Stimulated activated CD8-positive, alpha-beta memory T cell treated with anti-CD3 and anti-CD28 coated beads, Interleukin-4, amount 100 ng/mL, for 4 hours (primary cell): Measurements from ENCODE around the gene NARF.
A peak's percentile ranks its signal among the peaks of the same experiment; 100 is the strongest.
"Not testable (repeated sequence)": the region's sequence is repeated elsewhere in the genome, so short reads cannot be mapped to it uniquely, and the experiment has no call there.

Experiments used
- DNase-seq, 2 donors: peaks; one replicate each; pipeline ENCODE4 v3.0.0-alpha.2; 2020; ENCODE audit warnings: low read depth in 2 of 2, low spot score in 1 of 2

The NARF gene

GRCh38 chr17:82496529-82497434 is 38.2 kb downstream of the NARF start:
- peak; percentile 74 to 84 for DNase-seq

DNA sequence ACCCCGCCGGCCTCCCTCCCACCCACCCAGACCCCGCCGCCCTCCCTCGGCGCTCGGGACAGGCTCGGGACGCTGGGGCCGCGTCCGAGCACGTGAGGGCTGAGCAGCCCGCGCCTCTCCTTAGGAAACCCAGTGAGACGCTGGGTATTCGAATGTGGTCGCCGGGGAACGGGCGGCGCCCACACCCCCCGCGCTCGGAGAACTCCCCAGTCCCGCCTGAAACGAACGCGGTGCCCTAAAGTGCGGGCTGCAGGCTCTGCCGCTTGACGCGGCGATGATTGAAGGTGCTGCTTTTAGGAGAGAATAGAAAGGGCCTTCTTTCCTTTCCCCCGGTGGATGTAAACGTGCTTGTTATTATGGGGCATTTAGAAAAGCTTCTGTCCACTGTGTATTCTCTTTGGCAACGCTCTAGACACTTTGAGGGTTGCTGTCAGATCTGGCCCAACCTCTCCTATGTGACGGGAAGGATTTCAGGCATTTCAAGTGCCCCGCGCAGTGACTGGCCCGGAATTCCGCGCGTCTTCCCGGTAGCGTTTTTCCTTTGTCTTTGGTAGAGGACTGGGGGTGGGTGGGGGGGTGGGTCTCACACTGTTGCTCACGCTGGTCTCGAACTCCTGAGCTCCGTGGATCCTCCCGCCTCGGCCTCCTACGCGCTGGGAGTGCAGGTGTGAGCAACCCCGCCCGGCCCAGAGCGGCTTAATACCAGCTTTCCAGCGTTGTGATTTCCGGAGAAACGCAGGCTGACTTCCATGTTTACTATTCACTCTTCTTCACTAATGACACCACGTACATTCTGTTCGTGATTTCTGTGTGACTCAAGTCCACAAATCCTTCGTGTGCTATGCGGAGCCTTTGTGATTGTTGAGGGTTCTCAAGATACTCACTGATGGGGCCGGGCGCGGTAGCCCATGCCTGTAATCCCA is 39.2 kb downstream of the NARF start:
- no peak for DNase-seq

- DNase-seq = no peak
Observed at GRCh38 chr17:82502207-82502606, 43.7 kb downstream of the NARF start.

DNA sequence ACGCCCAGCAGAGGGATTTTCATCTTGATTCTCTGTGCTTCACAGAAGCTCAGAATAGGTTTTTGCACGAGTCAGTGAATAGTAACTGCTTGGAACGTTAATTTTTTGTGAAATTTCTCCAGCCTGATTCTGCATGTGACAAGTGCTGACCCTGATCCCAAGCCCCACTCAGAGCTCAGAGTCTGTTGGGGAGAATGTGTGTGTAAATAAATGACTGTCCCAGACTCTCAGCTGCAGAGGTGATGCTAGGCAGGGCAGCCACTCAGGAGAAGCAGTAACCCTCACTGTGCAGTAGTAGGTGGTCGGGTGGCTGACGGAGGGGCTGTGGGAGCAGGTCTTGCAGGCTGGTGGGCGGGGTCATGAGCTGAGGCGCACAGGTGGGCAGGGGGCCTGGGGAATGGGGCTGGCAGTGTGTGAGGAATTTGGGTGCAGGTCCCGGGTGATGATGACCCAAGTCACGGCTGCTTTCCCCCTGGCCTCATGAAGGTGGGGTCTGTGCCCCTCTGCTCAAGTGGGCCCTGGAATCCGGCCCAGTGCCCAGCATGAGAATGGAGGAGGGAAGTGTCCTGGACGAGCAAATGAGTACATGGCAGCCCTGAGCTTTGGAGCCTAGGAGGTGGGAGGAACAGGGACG is 44.7 kb downstream of the NARF start:
- no peak for DNase-seq

GRCh38 chr17:82503728-82504308 is 45.3 kb downstream of the NARF start:
- DNase-seq = no peak

GRCh38 chr17:82505296-82505695 is 46.8 kb downstream of the NARF start:
- DNase-seq = no peak

DNA sequence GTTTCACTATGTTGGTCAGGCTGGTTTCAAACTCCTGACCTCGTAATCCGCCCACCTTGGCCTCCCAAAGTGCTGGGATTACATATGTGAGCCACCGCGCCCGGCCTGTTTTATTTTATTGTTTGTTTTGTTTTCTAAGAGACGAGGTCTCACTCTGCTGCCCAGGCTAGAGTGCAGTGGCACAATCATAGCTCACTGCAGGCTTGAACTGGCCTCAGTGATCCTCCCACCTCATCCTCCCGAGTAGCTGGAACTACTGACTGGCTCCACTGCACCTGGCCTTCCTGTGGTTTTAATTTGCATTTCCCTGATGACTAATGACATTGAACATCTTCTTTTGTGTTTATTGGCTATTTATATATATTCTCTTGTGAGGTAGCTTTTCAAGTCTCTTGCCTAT is 47.9 kb downstream of the NARF start:
- not testable (repeated sequence) for DNase-seq

DNA sequence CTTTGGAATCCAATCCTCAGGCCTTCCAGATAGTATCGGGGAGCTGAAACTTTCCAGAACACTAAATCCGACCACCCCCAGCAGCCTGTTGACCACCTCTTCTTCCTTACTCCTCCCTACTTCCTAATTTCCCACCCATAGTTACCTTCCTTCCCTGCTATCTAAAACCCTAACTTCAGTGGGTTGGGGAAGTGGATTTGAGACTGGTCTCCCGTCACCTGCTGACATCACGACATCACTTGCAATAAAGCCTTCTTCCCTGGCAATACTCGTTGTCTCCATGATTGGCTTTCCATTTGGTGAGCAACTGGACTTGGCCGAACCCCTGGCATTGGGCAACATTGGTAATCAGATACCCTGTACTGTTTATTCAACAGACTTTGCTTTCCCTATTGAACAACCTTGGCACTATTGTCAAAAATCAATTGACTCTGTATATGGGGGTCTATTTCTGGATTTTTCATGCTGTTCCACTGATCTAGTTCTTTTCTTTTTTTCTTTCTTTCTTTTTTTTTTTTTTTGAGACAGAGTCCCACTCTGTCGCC is 49.2 kb downstream of the NARF start:
- DNase-seq = no peak

GRCh38 chr17:82511642-82512041 is 53.1 kb downstream of the NARF start:
- DNase-seq = not testable (repeated sequence)

- not testable (repeated sequence) for DNase-seq
Observed at GRCh38 chr17:82513864-82514263, 55.3 kb downstream of the NARF start.

- DNase-seq = no peak
Observed at GRCh38 chr17:82517230-82517865, 58.8 kb downstream of the NARF start.

DNA sequence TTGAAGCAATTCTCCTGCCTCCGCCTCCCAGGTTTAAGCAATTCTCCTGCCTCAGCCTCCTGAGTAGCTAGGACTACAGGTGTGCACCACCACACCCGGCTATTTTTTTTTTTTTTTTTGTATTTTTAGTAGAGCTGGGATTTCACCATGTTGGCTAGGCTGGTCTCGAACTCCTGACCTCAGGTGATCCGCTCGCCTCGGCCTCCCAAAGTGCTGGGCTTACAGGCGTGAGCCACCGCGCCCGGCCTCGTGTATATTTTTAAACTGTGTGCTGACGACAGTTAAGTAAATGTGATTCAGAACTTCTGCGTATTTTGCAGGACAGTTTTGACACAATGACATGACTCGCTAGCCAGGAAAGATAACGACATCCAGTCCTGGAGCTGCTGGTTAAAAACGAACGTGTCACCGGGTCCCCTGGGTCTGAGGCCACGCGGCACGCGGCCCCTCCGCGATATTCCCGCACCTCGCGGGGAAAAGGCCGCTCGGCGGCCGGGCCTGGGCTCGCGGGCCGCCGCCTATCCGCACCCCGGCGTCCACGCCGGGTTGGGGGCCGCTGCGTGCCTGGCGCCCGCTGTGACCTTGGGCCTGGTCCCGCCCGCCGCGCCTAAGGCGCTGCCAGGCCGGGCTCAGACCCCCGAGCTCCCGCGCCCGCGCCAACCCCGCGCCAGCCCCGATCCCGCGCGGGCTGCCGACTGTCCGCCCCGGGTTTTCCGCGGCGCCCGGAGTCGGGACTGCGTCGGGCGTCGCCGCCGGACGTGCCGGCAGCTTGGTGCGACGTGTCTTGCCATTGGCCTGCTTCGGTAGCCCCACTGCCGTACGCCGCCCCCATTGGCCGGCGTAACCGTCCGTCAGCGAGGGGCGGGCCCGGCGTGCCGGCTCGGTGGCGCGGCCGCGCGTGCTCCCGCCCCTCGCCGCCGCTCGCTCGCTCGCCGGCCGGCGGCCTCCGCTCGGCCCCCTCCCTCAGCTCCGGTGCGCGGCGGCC is 60.6 kb downstream of the NARF start, which contains the start of gene FOXK2:
Gene FOXK2 (plus strand): TSS at position 907 of the 985 bp plus-strand sequence. CDS start 157 bp downstream, outside the sequence.
- peak; percentile 77 to 86 for DNase-seq

DNA sequence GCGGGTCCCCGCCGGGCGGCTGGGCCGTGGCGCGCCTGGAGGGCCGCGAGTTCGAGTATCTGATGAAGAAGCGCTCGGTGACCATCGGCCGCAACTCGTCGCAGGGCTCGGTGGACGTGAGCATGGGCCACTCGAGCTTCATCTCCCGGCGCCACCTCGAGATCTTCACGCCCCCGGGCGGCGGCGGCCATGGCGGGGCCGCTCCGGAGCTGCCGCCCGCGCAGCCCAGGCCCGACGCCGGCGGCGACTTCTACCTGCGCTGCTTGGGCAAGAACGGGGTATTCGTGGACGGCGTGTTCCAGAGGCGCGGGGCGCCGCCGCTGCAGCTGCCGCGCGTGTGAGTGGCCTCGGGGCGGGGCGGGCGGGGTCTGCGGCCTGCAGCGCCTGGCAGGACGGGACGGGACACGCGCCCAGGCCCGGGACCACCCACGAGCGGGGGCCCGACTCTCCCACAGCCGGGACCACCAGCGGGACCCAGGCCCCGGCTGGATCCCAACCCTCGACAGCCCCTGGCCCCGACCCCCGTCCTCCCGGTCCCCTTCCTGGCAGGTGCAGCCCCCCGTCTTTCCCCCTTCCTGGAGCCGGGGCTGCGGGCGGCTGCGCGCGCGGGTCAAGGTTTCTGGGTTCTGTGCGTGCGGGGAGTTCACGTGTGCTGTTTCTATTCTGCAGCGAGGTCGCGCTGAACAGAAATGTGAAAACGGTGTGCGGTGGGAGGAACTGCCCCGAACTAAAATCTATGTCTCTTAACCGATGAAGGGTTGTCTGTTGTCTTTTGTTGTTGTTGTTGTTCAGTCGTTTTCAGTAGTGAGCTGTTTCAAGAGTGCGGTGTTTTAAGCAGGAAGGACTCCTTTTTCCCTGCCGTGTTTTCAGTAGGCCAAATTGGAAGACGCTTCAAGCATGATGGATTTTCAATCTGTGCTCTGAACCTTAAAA is 61.7 kb downstream of the NARF start:
- DNase-seq = no peak

- no peak for DNase-seq
Observed at GRCh38 chr17:82524540-82524939, 66.0 kb downstream of the NARF start.

DNA sequence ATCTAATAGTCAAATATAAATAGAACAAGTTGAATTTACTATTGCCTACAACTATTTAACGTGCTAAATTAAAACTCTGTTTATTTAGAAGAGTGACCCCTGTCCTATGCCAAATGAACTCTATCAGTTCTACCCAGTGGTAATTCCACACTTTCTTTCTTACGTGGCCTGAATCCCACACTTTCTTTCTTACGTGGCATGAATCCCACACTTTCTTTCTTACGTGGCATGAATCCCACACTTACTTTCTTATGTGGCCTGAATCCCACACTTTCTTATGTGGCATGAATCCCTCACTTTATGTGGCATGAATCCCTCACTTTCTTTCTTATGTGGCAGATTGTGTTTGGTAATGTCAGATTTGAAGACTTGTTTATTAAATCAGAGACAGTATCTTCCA is 67.2 kb downstream of the NARF start:
- no peak for DNase-seq

GRCh38 chr17:82527898-82528297 is 69.4 kb downstream of the NARF start:
- no peak for DNase-seq

GRCh38 chr17:82528484-82529265 is 70.1 kb downstream of the NARF start:
- DNase-seq = no peak
